GM23248 (cell line): ENCODE data around the gene ZNF41.

Experiments used
- EZH2 ChIP-seq: fragments of 200-600 bp; sonication (generic); IDR thresholded peaks from 2 replicates; pipeline ENCODE4 v1.6.1; 2018; ENCODE audit warnings: antibody characterized with exemption, mild to moderate bottlenecking; ENCODE audit not compliant: insufficient read depth, poor library complexity, severe bottlenecking
- EZH2phosphoT487 ChIP-seq: fragments of 200-600 bp; sonication (generic); IDR thresholded peaks from 2 replicates; pipeline ENCODE4 v1.6.1; 2018; ENCODE audit warnings: antibody characterized with exemption, moderate library complexity, mild to moderate bottlenecking, low read depth; ENCODE audit not compliant: insufficient read depth

GRCh38 chrX:47530049-47530448 is 47.0 kb upstream of the ZNF41 start:
- TF ChIP-seq EZH2 (no peak), EZH2phosphoT487 (no peak)
